IMR-90 (cell line): ENCODE results near the gene DMAP1. TPM values are rescaled to one million over a fixed set of nuclear protein-coding genes. Genes with fewer than 3 reads are reported as not detected.
A peak's percentile ranks its signal among the peaks of the same experiment; 100 is the strongest.

Experiments used
- ATAC-seq: fragments of 200-7000 bp; cut with Tn5 transposase; 2 replicates; pipeline ENCODE4 v1.9.1; 2020; ENCODE audit warnings: low read depth, mild to moderate bottlenecking, moderate library complexity
- BruUV-seq: library from RNA; stranded (reverse); fragments of 400-500 nt; replicated peaks from 2 replicates; lab custom pipeline; 2021; lab: Mats Ljungman, UMichigan
- CTCF ChIA-PET: fragments of 300-600 bp; formaldehyde crosslinking; extraction: SDS; loops from one replicate; lab custom pipeline; 2021; ENCODE audit warnings: antibody characterized with exemption; lab: Yijun Ruan, JAX
- POLR2A ChIA-PET: fragments of 300-600 bp; sonication (Branson Sonifier 250); formaldehyde crosslinking; loops from one replicate; lab custom pipeline; 2022; ENCODE audit warnings: antibody characterized with exemption; ENCODE audit not compliant: unreplicated experiment; lab: Charles Lee
- DNase-seq: peaks from one replicate; pipeline ENCODE4 v3.0.0; 2013
- H2AFZ ChIP-seq: replicated peaks from 2 replicates; pipeline ENCODE3; 2013; ENCODE audit warnings: low read length, mild to moderate bottlenecking; ENCODE audit not compliant: poor library complexity
- H2AK5ac ChIP-seq: 2 replicates; pipeline ENCODE4 v1.6.1; 2013; ENCODE audit warnings: low read depth, low read length, inconsistent platforms
- H2AK9ac ChIP-seq: replicated peaks from 2 replicates; pipeline ENCODE3; 2013; ENCODE audit warnings: mild to moderate bottlenecking, low read depth, low read length, moderate library complexity; ENCODE audit not compliant: poor library complexity
- H2BK120ac ChIP-seq: 2 replicates; pipeline ENCODE4 v1.6.1; 2013; ENCODE audit warnings: low read depth, low read length, inconsistent platforms
- H2BK15ac ChIP-seq: 3 replicates; pipeline ENCODE4 v1.6.1; 2013; ENCODE audit warnings: low read depth, low read length, inconsistent platforms
- H2BK20ac ChIP-seq: 2 replicates; pipeline ENCODE4 v1.6.1; 2013; ENCODE audit warnings: low read depth, mild to moderate bottlenecking, inconsistent platforms, low read length, moderate library complexity
- H2BK5ac ChIP-seq: 2 replicates; pipeline ENCODE4 v1.6.1; 2013; ENCODE audit warnings: mild to moderate bottlenecking, low read depth, low read length, inconsistent platforms; ENCODE audit not compliant: poor library complexity, severe bottlenecking
- H3K14ac ChIP-seq: replicated peaks from 2 replicates; pipeline ENCODE4 v1.6.1; 2013; ENCODE audit warnings: low read depth, low read length, inconsistent platforms
- H3K18ac ChIP-seq: 2 replicates; pipeline ENCODE4 v1.6.1; 2013; ENCODE audit warnings: low read depth, low read length, control low read depth
- H3K23ac ChIP-seq: 2 replicates; pipeline ENCODE4 v1.6.1; 2013; ENCODE audit warnings: low read depth, low read length, inconsistent platforms
- H3K27ac ChIP-seq: 2 replicates; pipeline ENCODE4 v1.5.1; 2013; ENCODE audit warnings: mild to moderate bottlenecking, control low read depth, low read length; ENCODE audit not compliant: insufficient read depth
- H3K27me3 ChIP-seq: 2 replicates; pipeline ENCODE4 v1.6.1; 2013; ENCODE audit warnings: low read length; ENCODE audit not compliant: control insufficient read depth, insufficient read depth
- H3K36me3 ChIP-seq: 2 replicates; pipeline ENCODE4 v1.6.1; 2013; ENCODE audit warnings: low read length, mixed read lengths; ENCODE audit not compliant: control insufficient read depth, insufficient read depth
- H3K4ac ChIP-seq: 2 replicates; pipeline ENCODE4 v1.6.1; 2013; ENCODE audit warnings: low read depth, low read length, inconsistent platforms
- H3K4me1 ChIP-seq: 2 replicates; pipeline ENCODE4 v1.6.1; 2013; ENCODE audit warnings: low read length, mixed read lengths; ENCODE audit not compliant: control insufficient read depth, insufficient read depth
- H3K4me2 ChIP-seq: 2 replicates; pipeline ENCODE4 v1.6.1; 2013; ENCODE audit warnings: low read depth, mild to moderate bottlenecking, control low read depth, low read length, moderate library complexity
- H3K4me3 ChIP-seq: 2 replicates; pipeline ENCODE4 v1.5.1; 2013; ENCODE audit warnings: low read depth, mild to moderate bottlenecking, control low read depth, low read length, moderate library complexity; ENCODE audit not compliant: insufficient read depth
- H3K56ac ChIP-seq: 2 replicates; pipeline ENCODE4 v1.6.1; 2013; ENCODE audit warnings: low read length, inconsistent platforms; ENCODE audit not compliant: insufficient read depth; ENCODE audit errors: extremely low read depth
- H3K79me1 ChIP-seq, 2 experiments: 2 replicates each; pipeline ENCODE4 v1.6.1; 2013; ENCODE audit warnings: low read length in 2 of 2, inconsistent platforms in 1 of 2, low read depth in 1 of 2
- H3K9ac ChIP-seq: 2 replicates; pipeline ENCODE4 v1.6.1; 2013; ENCODE audit warnings: low read depth, low read length, control low read depth
- H3K9me1 ChIP-seq: 2 replicates; pipeline ENCODE4 v1.6.1; 2013; ENCODE audit warnings: low read length, inconsistent platforms; ENCODE audit not compliant: insufficient read depth
- H3K9me3 ChIP-seq: 2 replicates; pipeline ENCODE4 v1.6.1; 2013; ENCODE audit warnings: low read length; ENCODE audit not compliant: control insufficient read depth, insufficient read depth
- H4K20me1 ChIP-seq: 2 replicates; pipeline ENCODE4 v1.6.1; 2013; ENCODE audit warnings: low read length, inconsistent platforms; ENCODE audit not compliant: insufficient read depth
- H4K5ac ChIP-seq: 2 replicates; pipeline ENCODE4 v1.6.1; 2013; ENCODE audit warnings: mild to moderate bottlenecking, low read depth, low read length, control low read depth
- H4K8ac ChIP-seq, 2 experiments: 2 replicates each; pipeline ENCODE4 v1.6.1; 2013; ENCODE audit warnings: low read depth in 2 of 2, low read length in 2 of 2, control low read depth in 1 of 2, inconsistent platforms in 1 of 2
- H4K91ac ChIP-seq: 2 replicates; pipeline ENCODE4 v1.6.1; 2013; ENCODE audit warnings: low read depth, low read length, inconsistent platforms; ENCODE audit not compliant: insufficient read depth
- BHLHE40 ChIP-seq: fragments of 150-350 bp; IDR thresholded peaks from 2 replicates; pipeline ENCODE4 v1.6.1; 2016; ENCODE audit warnings: mild to moderate bottlenecking, low read depth, low read length
- CEBPB ChIP-seq: IDR thresholded peaks from 2 replicates; pipeline ENCODE4 v1.6.1; 2012; ENCODE audit warnings: low read depth, low read length, improper control_type of control experiment
- CHD1 ChIP-seq: IDR thresholded peaks from 2 replicates; pipeline ENCODE4 v1.6.1; 2012; ENCODE audit warnings: low read depth, low read length, improper control_type of control experiment
- CTCF ChIP-seq: conservative IDR thresholded peaks from 2 replicates; pipeline ENCODE4 v1.5.1; 2012; ENCODE audit warnings: mild to moderate bottlenecking, low read depth, low read length, improper control_type of control experiment
- FOS ChIP-seq: fragments of 150-350 bp; IDR thresholded peaks from 2 replicates; pipeline ENCODE4 v1.6.1; 2016; ENCODE audit warnings: low read depth, low read length
- MAFK ChIP-seq: IDR thresholded peaks from 2 replicates; pipeline ENCODE4 v1.6.1; 2012; ENCODE audit warnings: low read depth, low read length, improper control_type of control experiment
- MAZ ChIP-seq: IDR thresholded peaks from 2 replicates; pipeline ENCODE4 v1.6.1; 2012; ENCODE audit warnings: low read depth, mild to moderate bottlenecking, low read length, improper control_type of control experiment, moderate library complexity, borderline replicate concordance
- MXI1 ChIP-seq: IDR thresholded peaks from 2 replicates; pipeline ENCODE4 v1.6.1; 2012; ENCODE audit warnings: low read depth, mild to moderate bottlenecking, low read length, moderate library complexity, borderline replicate concordance
- NFE2L2 ChIP-seq: fragments of 150-350 bp; IDR thresholded peaks from 2 replicates; pipeline ENCODE4 v1.6.1; 2016; ENCODE audit warnings: low read depth, mild to moderate bottlenecking, low read length
- RAD21 ChIP-seq: IDR thresholded peaks from 2 replicates; pipeline ENCODE4 v1.6.1; 2012; ENCODE audit warnings: low read length, improper control_type of control experiment
- RCOR1 ChIP-seq: IDR thresholded peaks from 2 replicates; pipeline ENCODE4 v1.6.1; 2012; ENCODE audit warnings: mild to moderate bottlenecking, low read length, improper control_type of control experiment; ENCODE audit not compliant: insufficient replicate concordance
- RFX5 ChIP-seq: IDR thresholded peaks from 2 replicates; pipeline ENCODE4 v1.8.0; 2012; ENCODE audit warnings: low read depth, mild to moderate bottlenecking, low read length, moderate library complexity
- SMC3 ChIP-seq: fragments of 150-350 bp; IDR thresholded peaks from 2 replicates; pipeline ENCODE4 v1.6.1; 2016; ENCODE audit warnings: low read depth, mild to moderate bottlenecking, antibody characterized with exemption, low read length, moderate library complexity
- USF2 ChIP-seq: fragments of 150-350 bp; IDR thresholded peaks from 2 replicates; pipeline ENCODE4 v1.6.1; 2017; ENCODE audit warnings: mild to moderate bottlenecking, antibody characterized with exemption, low read length, low read depth
- WGBS, 2 experiments: methylation state at CpG; one replicate each; pipeline versions ENCODE4 v1.1.5 to v1.1.7; 2013; ENCODE audit warnings: missing lambda C conversion rate in 2 of 2; ENCODE audit not compliant: insufficient read length in 1 of 2; ENCODE audit errors: extremely low coverage in 2 of 2; 5-methylcytosine and 5-hydroxymethylcytosine counted together
- dilution Hi-C: fragments of 300-500 bp; cut with HindIII; formaldehyde crosslinking; loops from one replicate; pipeline ENCODE4 v1.14.3; 2018; ENCODE audit warnings: low sequenced_read_pairs; ENCODE audit not compliant: unreplicated experiment
- in situ Hi-C: fragments of 300-500 bp; cut with MboI; formaldehyde crosslinking; loops from 3 replicates; pipeline ENCODE4 v1.14.3; 2019; ENCODE audit warnings: low sequenced_read_pairs, inconsistent platforms, mixed read lengths
- intact Hi-C: fragments of 100-400 bp; cut with micrococcal nuclease; formaldehyde crosslinking; loops from 2 replicates; pipeline ENCODE4 v1.10.0; 2022
- polyA plus RNA-seq, 3 experiments: library from polyadenylated mRNA; depleted of rRNA; stranded (reverse); fragments of >200 nt; gene quantifications; 2 replicates each; pipeline ENCODE4 v1.2.3, GENCODE V29; 2012; ENCODE audit warnings: low replicate concordance in 1 of 3
- total RNA-seq: library from RNA; depleted of rRNA; stranded (reverse); fragments of >200 nt; gene quantifications from 2 replicates; pipeline ENCODE4 v1.2.3, GENCODE V29; 2012

Gene DMAP1
- total and polyA plus RNA-seq, 2 of the 4 experiments (the other 2 are of a cell fraction): 22.2 to 34.3 TPM

GRCh38 chr1:44220001-44220751 lies 6.9 kb downstream of the DMAP1 start:
- peak; percentile 75 for ATAC-seq
- Histone ChIP-seq H3K14ac (peak overlapping the region; percentile 50; the same call in 1 of the 2 replicates), H2AFZ (peak overlapping the region; percentile 71), H3K56ac (no peak overlapping the region), H2AK9ac (peak overlapping the region; percentile 73), H3K4me3 (no peak overlapping the region), H3K79me1 (peaks cover 0 to 17% of the 10 kb centered on the region in 2 experiments; a peak in 2 of 4 replicates), H3K4me1 (peaks cover 11% of the 10 kb centered on the region), H2BK120ac (no peak overlapping the region), H3K9me1 (peaks cover 8% of the 10 kb centered on the region), H3K36me3 (peaks cover 43% of the 10 kb centered on the region), H3K27ac (peak overlapping the region; percentile 14; the same call in 1 of the 2 replicates), H4K91ac (no peak overlapping the region), H2BK5ac (peak overlapping the region; percentile 27), H3K27me3 (no peaks in the 10 kb centered on the region), H3K9me3 (no peaks in the 10 kb centered on the region), H3K9ac (no peak overlapping the region), H4K8ac (peak overlapping the region in 1 of 2 experiments; percentile 47; a peak in 1 of 4 replicates), H2BK20ac (no peak overlapping the region), H4K5ac (no peak overlapping the region), H3K18ac (no peak overlapping the region), H3K4ac (peak overlapping the region; percentile 66; the same call in 1 of the 2 replicates), H4K20me1 (peaks cover 12% of the 10 kb centered on the region), H2AK5ac (peak overlapping the region; percentile 86; the same call in 1 of the 2 replicates), H3K4me2 (0 out of 2 replicates have a peak overlapping the region, but pooled peaks have one; percentile 21), H3K23ac (0 out of 2 replicates have a peak overlapping the region, but pooled peaks have one; percentile 47), H2BK15ac (no peak overlapping the region)
- CTCF ChIA-PET: interaction anchor here (0.6 to 1.2 kb wide), 3 partner anchors 106 to 509 kb away, joined by 3 to 5 read pairs (median 4); no protein-coding TSS in a partner anchor
- POLR2A ChIA-PET: interaction anchor here (0.6 kb wide), 1 partner anchor 104 kb away, joined by 3 read pairs; no protein-coding TSS in a partner anchor
- peak; percentile 6; the same call in 1 of the 2 replicates for TF ChIP-seq RAD21
- TF ChIP-seq BHLHE40: peak; percentile 82
- no peak for TF ChIP-seq RFX5
- TF ChIP-seq NFE2L2: no peak
- no peak for TF ChIP-seq CEBPB
- no peak for TF ChIP-seq SMC3
- TF ChIP-seq FOS: peak; percentile 66
- TF ChIP-seq USF2: no peak
- TF ChIP-seq MAZ: peak; percentile 46; the same call in 1 of the 2 replicates
- TF ChIP-seq RCOR1: no peak
- no peak for TF ChIP-seq MAFK
- TF ChIP-seq CTCF: peak; percentile 36
- TF ChIP-seq MXI1: peak; percentile 36; the same call in 1 of the 2 replicates
- no peak for TF ChIP-seq CHD1
- 60% methylated on average over 7 of the region's 31 CpGs; no CpG with 5 or more reads in 1 of the 2 experiments for WGBS, 2 experiments
- BruUV-seq: no TSS peak
- peak; percentile 89 for DNase-seq
- in situ Hi-C loops (no loop called here), intact Hi-C loops (loop anchor here (1.0 kb wide), 1 partner anchor 433 kb away; no protein-coding TSS in a partner anchor), dilution Hi-C loops (no loop called here)
